DND-41 (cell line): ENCODE results near the gene AQP2.

ENCODE experiments used
- ATAC-seq: fragments of 200-7000 bp; cut with Tn5 transposase; 3 replicates; pipeline ENCODE4 v1.9.1; 2021; ENCODE audit warnings: low read depth; ENCODE audit not compliant: insufficient read depth
- DNase-seq: peaks from one replicate; pipeline ENCODE4 v3.0.0-alpha.2; 2020
- H2AFZ ChIP-seq: 2 replicates; pipeline ENCODE4 v1.6.0; 2012; ENCODE audit warnings: low read depth, low read length
- H3K27ac ChIP-seq: 2 replicates; pipeline ENCODE4 v1.5.1; 2012; ENCODE audit warnings: low read length, inconsistent platforms
- H3K27me3 ChIP-seq: fragments of 200-600 bp; sonication (generic); 2 replicates; pipeline ENCODE4 v1.6.0; 2012; ENCODE audit warnings: low read length, mild to moderate bottlenecking, inconsistent platforms; ENCODE audit not compliant: insufficient read depth, poor library complexity
- H3K36me3 ChIP-seq: 2 replicates; pipeline ENCODE4 v1.5.1; 2012; ENCODE audit warnings: low read length, inconsistent platforms; ENCODE audit not compliant: insufficient read depth
- H3K4me1 ChIP-seq: 2 replicates; pipeline ENCODE4 v1.5.1; 2012; ENCODE audit warnings: mild to moderate bottlenecking, low read length; ENCODE audit not compliant: insufficient read depth
- H3K4me2 ChIP-seq: 2 replicates; pipeline ENCODE4 v1.6.0; 2012; ENCODE audit warnings: mild to moderate bottlenecking, moderate library complexity, low read length, inconsistent platforms; ENCODE audit not compliant: insufficient read depth
- H3K4me3 ChIP-seq, 2 experiments: fragments of 200-600 bp in 1 of 2; shearing (Covaris generic) in 1 of 2; 2 replicates each; pipeline ENCODE4 v1.5.1; 2012 to 2016; ENCODE audit warnings: inconsistent platforms in 2 of 2, low read length in 2 of 2, mild to moderate bottlenecking in 2 of 2, low read depth in 1 of 2, moderate library complexity in 1 of 2
- H3K79me2 ChIP-seq: 2 replicates; pipeline ENCODE4 v1.6.0; 2012; ENCODE audit warnings: low read length, inconsistent platforms; ENCODE audit not compliant: insufficient read depth
- H3K9ac ChIP-seq: 2 replicates; pipeline ENCODE4 v1.6.0; 2012; ENCODE audit warnings: low read depth, mild to moderate bottlenecking, inconsistent platforms, low read length, moderate library complexity
- H3K9me3 ChIP-seq: 2 replicates; pipeline ENCODE4 v1.5.1; 2012; ENCODE audit warnings: low read length, moderate library complexity, mild to moderate bottlenecking, inconsistent platforms; ENCODE audit not compliant: insufficient read depth, severe bottlenecking
- H4K20me1 ChIP-seq: 2 replicates; pipeline ENCODE4 v1.6.0; 2012; ENCODE audit warnings: low read length; ENCODE audit not compliant: insufficient read depth
- EZH2 ChIP-seq: IDR thresholded peaks from 3 replicates; pipeline ENCODE4 v1.6.1; 2012; ENCODE audit warnings: borderline replicate concordance, low read depth, mild to moderate bottlenecking, moderate library complexity, low read length, inconsistent platforms; ENCODE audit not compliant: severe bottlenecking
- TF ChIP-seq, protein P1 (sequence below): IDR thresholded peaks from 2 replicates; pipeline ENCODE4 v1.5.1; 2012; ENCODE audit warnings: borderline replicate concordance, low read length, moderate library complexity, mild to moderate bottlenecking; ENCODE audit not compliant: poor library complexity, severe bottlenecking; ENCODE audit errors: extremely low read depth

Gene AQP2

GRCh38 chr12:49917166-49917787, 33.3 kb upstream of the AQP2 start:
- Histone ChIP-seq H2AFZ (no peak overlapping the region), H3K9me3 (no peaks in the 10 kb centered on the region), H3K27me3 (no peaks in the 10 kb centered on the region), H3K4me1 (no peaks in the 10 kb centered on the region), H3K4me2 (no peak overlapping the region), H3K36me3 (no peaks in the 10 kb centered on the region), H3K27ac (no peak overlapping the region), H4K20me1 (peaks cover 4% of the 10 kb centered on the region; the same call in 1 of the 2 replicates), H3K4me3 (no peak overlapping the region), H3K79me2 (no peaks in the 10 kb centered on the region), H3K9ac (no peak overlapping the region)
- TF ChIP-seq, protein P1, sequence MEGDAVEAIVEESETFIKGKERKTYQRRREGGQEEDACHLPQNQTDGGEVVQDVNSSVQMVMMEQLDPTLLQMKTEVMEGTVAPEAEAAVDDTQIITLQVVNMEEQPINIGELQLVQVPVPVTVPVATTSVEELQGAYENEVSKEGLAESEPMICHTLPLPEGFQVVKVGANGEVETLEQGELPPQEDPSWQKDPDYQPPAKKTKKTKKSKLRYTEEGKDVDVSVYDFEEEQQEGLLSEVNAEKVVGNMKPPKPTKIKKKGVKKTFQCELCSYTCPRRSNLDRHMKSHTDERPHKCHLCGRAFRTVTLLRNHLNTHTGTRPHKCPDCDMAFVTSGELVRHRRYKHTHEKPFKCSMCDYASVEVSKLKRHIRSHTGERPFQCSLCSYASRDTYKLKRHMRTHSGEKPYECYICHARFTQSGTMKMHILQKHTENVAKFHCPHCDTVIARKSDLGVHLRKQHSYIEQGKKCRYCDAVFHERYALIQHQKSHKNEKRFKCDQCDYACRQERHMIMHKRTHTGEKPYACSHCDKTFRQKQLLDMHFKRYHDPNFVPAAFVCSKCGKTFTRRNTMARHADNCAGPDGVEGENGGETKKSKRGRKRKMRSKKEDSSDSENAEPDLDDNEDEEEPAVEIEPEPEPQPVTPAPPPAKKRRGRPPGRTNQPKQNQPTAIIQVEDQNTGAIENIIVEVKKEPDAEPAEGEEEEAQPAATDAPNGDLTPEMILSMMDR, result no peak
- DNase-seq, result no peak
- no peak for ATAC-seq

GRCh38 chr12:49917788-49918173, 32.8 kb upstream of the AQP2 start:
- DNase-seq, result no peak
- no peak overlapping the region for H3K27ac ChIP-seq
- no peaks in the 10 kb centered on the region for H3K79me2 ChIP-seq
- ATAC-seq, result no peak
- H3K36me3 ChIP-seq, result no peaks in the 10 kb centered on the region
- no peak overlapping the region for H2AFZ ChIP-seq
- no peak overlapping the region for H3K4me2 ChIP-seq
- H4K20me1 ChIP-seq, result peaks cover 4% of the 10 kb centered on the region; the same call in 1 of the 2 replicates
- no peaks in the 10 kb centered on the region for H3K9me3 ChIP-seq
- no peak overlapping the region for H3K4me3 ChIP-seq
- H3K27me3 ChIP-seq, result no peaks in the 10 kb centered on the region
- H3K4me1 ChIP-seq, result no peaks in the 10 kb centered on the region
- no peak overlapping the region for H3K9ac ChIP-seq
- TF ChIP-seq EZH2, result no peak
- TF ChIP-seq, protein P1, result no peak

DNA sequence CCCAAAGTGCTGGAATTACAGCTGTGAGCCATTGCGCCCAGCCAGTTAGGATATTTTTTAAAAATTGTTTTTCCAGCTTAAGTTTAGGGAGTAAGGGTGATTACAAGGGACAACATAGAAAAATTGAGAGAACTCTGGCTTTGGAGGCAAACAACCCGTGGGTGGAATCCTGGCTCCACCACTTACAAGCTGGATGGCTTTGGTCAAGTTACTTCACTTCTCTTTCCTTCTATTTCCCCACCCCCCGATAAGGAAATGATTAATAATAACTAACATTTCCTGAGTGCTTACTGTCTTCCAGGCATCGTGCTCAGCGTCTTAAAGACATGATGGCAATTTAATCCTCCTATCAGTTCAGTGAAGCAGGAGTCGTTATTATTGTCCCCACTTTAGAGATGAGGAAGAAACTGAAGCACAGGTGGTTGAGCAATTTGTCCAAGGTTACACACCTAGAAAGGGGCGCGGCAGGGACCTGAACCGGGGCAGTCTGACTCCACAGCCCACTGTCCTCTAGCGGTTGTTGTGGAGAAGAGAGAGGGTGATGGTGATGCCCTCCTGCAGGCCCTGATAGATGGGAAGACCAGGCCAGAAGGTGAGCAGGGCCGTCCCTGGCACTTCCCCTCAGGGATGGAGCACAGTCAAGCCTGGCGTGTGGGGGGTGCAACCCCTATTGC, 30.2 kb upstream of the AQP2 start:
- Histone ChIP-seq H3K36me3 (no peaks in the 10 kb centered on the region), H3K4me3 (no peak overlapping the region), H2AFZ (no peak overlapping the region), H3K79me2 (no peaks in the 10 kb centered on the region), H3K4me2 (no peak overlapping the region), H3K27me3 (no peaks in the 10 kb centered on the region), H3K9me3 (no peaks in the 10 kb centered on the region), H3K9ac (no peak overlapping the region), H3K27ac (no peak overlapping the region), H3K4me1 (no peaks in the 10 kb centered on the region), H4K20me1 (peaks cover 4% of the 10 kb centered on the region; the same call in 1 of the 2 replicates)
- ATAC-seq (no peak), DNase-seq (no peak)
- no peak for TF ChIP-seq EZH2
- TF ChIP-seq, protein P1, result no peak
